GM12878 (cell line): ENCODE data around the gene KDM6B. TPM values are rescaled to one million over a fixed set of nuclear protein-coding genes. Genes with fewer than 3 reads are reported as not detected.

ENCODE experiments used
- ASH2L ChIP-seq: fragments of 300-600, 200-600 bp; sonication (generic); IDR thresholded peaks from 2 replicates; pipeline ENCODE4 v1.6.1; 2017; ENCODE audit warnings: low read depth, mild to moderate bottlenecking, borderline replicate concordance
- CREB1 ChIP-seq: IDR thresholded peaks from 2 replicates; pipeline ENCODE4 v1.6.1; 2012; ENCODE audit warnings: low read depth, mild to moderate bottlenecking, inconsistent platforms
- E4F1 ChIP-seq: fragments of 450-650 bp; IDR thresholded peaks from 2 replicates; pipeline ENCODE4 v1.6.1; 2018; ENCODE audit warnings: borderline replicate concordance, mild to moderate bottlenecking; ENCODE audit not compliant: partially characterized antibody
- HDAC6 ChIP-seq: fragments of 200-600 bp; sonication (generic); IDR thresholded peaks from one replicate; pipeline ENCODE4 v1.8.0; 2017; ENCODE audit warnings: antibody characterized with exemption; ENCODE audit not compliant: unreplicated experiment
- IRF4 ChIP-seq: IDR thresholded peaks from 2 replicates; pipeline ENCODE4 v1.6.1; 2011; ENCODE audit warnings: low read depth, low read length
- MAX ChIP-seq: IDR thresholded peaks from 2 replicates; pipeline ENCODE4 v1.6.1; 2012; ENCODE audit warnings: low read depth, low read length, improper control_type of control experiment
- ZBTB11 ChIP-seq: fragments of 450-650 bp; formaldehyde crosslinking; IDR thresholded peaks from 2 replicates; pipeline ENCODE4 v1.5.0; 2022; ENCODE audit warnings: mild to moderate bottlenecking, missing genetic modification characterization
- ZBTB33 ChIP-seq: fragments of 450-650 bp; IDR thresholded peaks from 2 replicates; pipeline ENCODE4 v1.6.1; 2017; ENCODE audit warnings: mild to moderate bottlenecking
- ZNF217 ChIP-seq: fragments of 450-650 bp; IDR thresholded peaks from 2 replicates; pipeline ENCODE4 v1.6.1; 2017; ENCODE audit warnings: antibody characterized with exemption, mild to moderate bottlenecking
- polyA plus RNA-seq, 11 experiments: library from polyadenylated mRNA; depleted of rRNA in 4 of 11; unstranded in 6 of 11; stranded (reverse) in 5 of 11; fragments of >200 nt; fragmentation: Nextera tagmentation in 4 of 11; fragmentation: Illumina TruSeq in 1 of 11; extraction: Ambion mirVana in 4 of 11; extraction: Trizol in 1 of 11; gene quantifications; 1 replicate in 1 of 11; 2 replicates in 10 of 11; pipeline versions ENCODE4 v1.2.1 to v1.2.3, GENCODE V29; 2011 to 2016; ENCODE audit warnings: inconsistent platforms in 2 of 11, missing spikeins in 2 of 11, low read depth in 1 of 11
- total RNA-seq, 4 experiments: library from RNA; depleted of rRNA in 3 of 4; stranded (reverse); fragments of >200 nt in 3 of 4; fragmentation: Illumina TruSeq in 1 of 4; extraction: Trizol in 1 of 4; gene quantifications; 2 replicates each; pipeline versions ENCODE4 v1.2.1 to v1.2.3, GENCODE V29; 2013 to 2021

Gene KDM6B
- total and polyA plus RNA-seq, 10 of the 15 experiments (the other 5 are each of a cell fraction or from before 2014, with no cell fraction given), result 0.05 to 33.5 (median 2.3) TPM

GRCh38 chr17:7824021-7824924 is 9.7 kb upstream of the KDM6B start (continued):
- no peak for TF ChIP-seq ASH2L
- TF ChIP-seq MAX, result no peak
- TF ChIP-seq ZBTB33, result no peak
- TF ChIP-seq CREB1, result no peak
- TF ChIP-seq IRF4, result no peak
- TF ChIP-seq HDAC6, result no peak
- no peak for TF ChIP-seq E4F1
- TF ChIP-seq ZBTB11 (CRISPR knock-in tag), result no peak
- TF ChIP-seq ZNF217, result no peak
